Skeletal muscle tissue (tissue), 4 donors: ENCODE results near the gene CEP131. TPM values are rescaled to one million over a fixed set of nuclear protein-coding genes. Genes with fewer than 3 reads are reported as not detected.

ENCODE experiments used
- H3K27ac ChIP-seq: one replicate; pipeline ENCODE4 v1.7.0; 2013; ENCODE audit warnings: mild to moderate bottlenecking, low read depth, low read length, inconsistent platforms
- H3K27me3 ChIP-seq, 3 donors: one replicate each; pipeline ENCODE4 v1.7.0; 2013; ENCODE audit warnings: low read length in 3 of 3; ENCODE audit not compliant: control insufficient read depth in 3 of 3, insufficient read depth in 3 of 3
- H3K36me3 ChIP-seq, 3 donors: one replicate each; pipeline ENCODE4 v1.7.0; 2013; ENCODE audit warnings: low read length in 3 of 3; ENCODE audit not compliant: control insufficient read depth in 3 of 3, insufficient read depth in 3 of 3
- H3K4me1 ChIP-seq, 3 donors: one replicate each; pipeline ENCODE4 v1.7.0; 2013; ENCODE audit warnings: low read length in 3 of 3, mild to moderate bottlenecking in 3 of 3; ENCODE audit not compliant: control insufficient read depth in 3 of 3, insufficient read depth in 3 of 3
- H3K4me3 ChIP-seq, 3 donors: one replicate each; pipeline ENCODE4 v1.7.0; 2013; ENCODE audit warnings: low read length in 3 of 3
- H3K9ac ChIP-seq, 3 donors: one replicate each; pipeline ENCODE4 v1.7.0; 2013; ENCODE audit warnings: low read length in 3 of 3, mild to moderate bottlenecking in 3 of 3, moderate library complexity in 2 of 3, low read depth in 1 of 3
- H3K9me3 ChIP-seq, 3 donors: one replicate each; pipeline ENCODE4 v1.7.0; 2013; ENCODE audit warnings: low read length in 3 of 3; ENCODE audit not compliant: control insufficient read depth in 3 of 3
- total RNA-seq: library from RNA; depleted of rRNA; stranded (reverse); fragments of >200 nt; gene quantifications from one replicate; pipeline ENCODE4 v1.2.3, GENCODE V29; 2014
- donor health status: Osteomylitis.

CEP131 gene
- total RNA-seq, 1 donor from 2014 or later, result 10.4 TPM

DNA sequence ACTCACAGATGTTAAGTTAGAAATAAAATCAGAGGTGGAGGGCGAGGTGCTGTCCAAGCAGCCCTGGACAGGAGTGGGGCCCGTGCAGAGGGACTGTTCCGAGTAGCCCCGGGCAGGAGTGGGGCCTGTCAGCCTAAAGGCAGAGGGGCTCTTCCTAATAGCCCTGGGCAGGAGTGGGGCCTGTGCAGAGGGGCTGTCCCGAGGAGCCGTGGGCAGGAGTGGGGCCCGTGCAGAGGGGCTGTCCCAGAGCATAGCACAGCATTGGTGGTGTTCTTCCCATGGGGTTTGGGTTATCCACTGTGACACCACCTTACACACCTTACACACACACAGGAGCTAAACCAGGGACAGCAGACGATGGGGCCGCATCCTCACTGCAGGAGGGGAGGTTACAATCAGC lies 10.4 kb downstream of the CEP131 start:
- Histone ChIP-seq H3K4me3 (no peak overlapping the region), H3K4me1 (no peaks in the 10 kb centered on the region), H3K27ac (no peak overlapping the region), H3K36me3 (no peaks in the 10 kb centered on the region), H3K27me3 (no peaks in the 10 kb centered on the region), H3K9me3 (no peaks in the 10 kb centered on the region), H3K9ac (no peak overlapping the region)

GRCh38 chr17:81210868-81211267 lies 11.9 kb downstream of the CEP131 start:
- Histone ChIP-seq H3K27me3 (no peaks in the 10 kb centered on the region), H3K4me1 (no peaks in the 10 kb centered on the region), H3K4me3 (no peak overlapping the region), H3K9ac (no peak overlapping the region), H3K9me3 (no peaks in the 10 kb centered on the region), H3K36me3 (no peaks in the 10 kb centered on the region), H3K27ac (no peak overlapping the region)

GRCh38 chr17:81210466-81210865 lies 12.3 kb downstream of the CEP131 start:
- Histone ChIP-seq H3K9me3 (no peaks in the 10 kb centered on the region), H3K27me3 (no peaks in the 10 kb centered on the region), H3K36me3 (no peaks in the 10 kb centered on the region), H3K27ac (no peak overlapping the region), H3K9ac (no peak overlapping the region), H3K4me1 (no peaks in the 10 kb centered on the region), H3K4me3 (no peak overlapping the region)

DNA sequence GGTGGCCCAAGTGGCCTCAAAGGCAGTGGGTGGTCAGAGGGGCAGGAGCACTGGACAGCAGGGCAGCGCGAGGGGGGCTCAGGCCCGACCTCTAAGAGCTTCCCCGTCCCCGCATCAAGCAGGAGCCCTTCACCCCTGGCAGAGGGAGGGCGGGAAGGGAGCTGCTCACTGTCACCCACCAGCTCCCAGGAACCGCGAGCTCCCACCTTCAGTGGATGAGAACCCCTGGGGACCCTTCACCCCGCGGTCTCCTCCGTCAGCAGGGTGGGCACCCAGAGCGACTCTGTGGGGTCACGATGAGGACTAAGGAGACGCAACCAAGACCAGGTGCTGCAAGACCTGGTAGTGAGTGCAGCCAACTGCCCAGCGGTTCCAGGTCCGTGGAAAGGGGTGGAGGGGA lies 13.6 kb downstream of the CEP131 start:
- Histone ChIP-seq H3K9ac (no peak overlapping the region), H3K4me3 (no peak overlapping the region), H3K36me3 (no peaks in the 10 kb centered on the region), H3K27ac (no peak overlapping the region), H3K27me3 (no peaks in the 10 kb centered on the region), H3K4me1 (no peaks in the 10 kb centered on the region), H3K9me3 (no peaks in the 10 kb centered on the region)

DNA sequence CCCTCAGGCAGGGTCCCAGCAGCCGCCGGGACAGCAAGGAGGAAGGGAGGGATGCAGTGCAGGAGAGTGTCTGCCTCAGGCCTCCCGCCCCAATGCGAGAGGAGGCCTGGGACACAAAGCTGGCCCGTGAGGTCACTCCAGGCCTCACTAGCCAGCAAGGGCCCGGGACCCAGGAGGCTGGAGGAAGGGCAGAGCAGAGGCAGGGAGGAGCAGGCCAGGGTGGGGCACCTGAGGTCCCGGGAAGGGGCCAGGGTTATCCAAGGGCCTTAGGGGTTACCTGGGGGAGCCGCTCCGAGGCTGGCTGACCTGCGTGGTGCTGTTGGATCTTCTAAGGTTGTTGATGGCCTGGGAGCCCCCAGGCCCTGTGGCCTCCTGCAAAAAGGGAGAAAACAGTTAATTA lies 14.1 kb downstream of the CEP131 start:
- peaks cover 0 to under 1% (median 0%) of the 10 kb centered on the region in 3 donors for H3K36me3 ChIP-seq
- H3K27ac ChIP-seq, result no peak overlapping the region
- H3K4me1 ChIP-seq, result no peaks in the 10 kb centered on the region
- no peak overlapping the region for H3K9ac ChIP-seq
- no peaks in the 10 kb centered on the region for H3K9me3 ChIP-seq
- no peak overlapping the region for H3K4me3 ChIP-seq
- no peaks in the 10 kb centered on the region for H3K27me3 ChIP-seq

GRCh38 chr17:81207610-81208581 lies 14.9 kb downstream of the CEP131 start:
- Histone ChIP-seq H3K27me3 (no peaks in the 10 kb centered on the region), H3K36me3 (peaks cover 0 to 2% (median 0%) of the 10 kb centered on the region in 3 donors), H3K4me3 (no peak overlapping the region), H3K9me3 (no peaks in the 10 kb centered on the region), H3K9ac (no peak overlapping the region), H3K4me1 (no peaks in the 10 kb centered on the region), H3K27ac (no peak overlapping the region)

DNA sequence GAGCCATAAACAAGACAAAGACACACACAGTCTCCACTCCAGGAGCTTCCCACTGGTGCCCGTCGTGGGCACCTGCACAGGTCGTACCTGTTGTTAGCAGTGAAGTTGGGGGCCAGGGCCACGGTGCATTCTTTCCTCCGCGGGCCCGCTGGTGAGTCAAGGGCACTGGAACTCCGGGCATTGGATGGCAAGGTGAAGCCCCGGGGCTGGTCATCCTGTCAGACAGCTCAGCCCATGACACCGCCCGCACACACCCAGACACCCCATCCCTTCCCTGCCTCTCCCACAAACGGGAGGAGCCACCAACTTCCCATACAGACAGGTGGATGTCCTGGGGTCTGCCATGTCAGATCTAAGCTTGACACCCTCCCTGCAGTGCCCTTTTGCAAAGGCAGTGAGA lies 16.1 kb downstream of the CEP131 start:
- Histone ChIP-seq H3K4me3 (no peak overlapping the region), H3K27ac (no peak overlapping the region), H3K9me3 (no peaks in the 10 kb centered on the region), H3K9ac (no peak overlapping the region), H3K4me1 (no peaks in the 10 kb centered on the region), H3K36me3 (peaks cover 0 to 2% (median 0%) of the 10 kb centered on the region in 3 donors), H3K27me3 (no peaks in the 10 kb centered on the region)

DNA sequence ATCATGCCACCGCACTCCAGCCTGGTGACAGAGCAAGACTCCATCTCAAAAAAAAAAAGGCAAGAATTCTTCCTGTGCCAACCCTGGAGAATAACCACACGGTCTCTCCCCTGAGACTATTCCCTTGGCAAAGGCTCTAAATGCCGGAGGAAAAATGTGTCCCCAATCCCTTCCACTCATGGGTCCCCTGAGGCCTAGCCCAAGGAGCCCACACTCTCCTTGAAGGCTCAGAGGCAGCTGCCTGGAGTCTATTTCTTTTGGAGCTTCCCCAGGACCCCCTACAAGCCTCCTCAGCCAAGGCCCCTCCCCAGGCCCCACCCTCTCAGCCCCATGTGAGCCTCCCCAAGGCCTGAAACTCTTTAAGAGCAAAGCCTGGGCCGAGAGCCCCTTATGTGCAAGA lies 16.6 kb downstream of the CEP131 start:
- H3K27me3 ChIP-seq, result no peaks in the 10 kb centered on the region
- H3K4me3 ChIP-seq, result no peak overlapping the region
- H3K9ac ChIP-seq, result no peak overlapping the region
- H3K9me3 ChIP-seq, result no peaks in the 10 kb centered on the region
- H3K4me1 ChIP-seq, result no peaks in the 10 kb centered on the region
- H3K27ac ChIP-seq, result no peak overlapping the region
- peaks cover 0 to 2% (median 0%) of the 10 kb centered on the region in 3 donors for H3K36me3 ChIP-seq

DNA sequence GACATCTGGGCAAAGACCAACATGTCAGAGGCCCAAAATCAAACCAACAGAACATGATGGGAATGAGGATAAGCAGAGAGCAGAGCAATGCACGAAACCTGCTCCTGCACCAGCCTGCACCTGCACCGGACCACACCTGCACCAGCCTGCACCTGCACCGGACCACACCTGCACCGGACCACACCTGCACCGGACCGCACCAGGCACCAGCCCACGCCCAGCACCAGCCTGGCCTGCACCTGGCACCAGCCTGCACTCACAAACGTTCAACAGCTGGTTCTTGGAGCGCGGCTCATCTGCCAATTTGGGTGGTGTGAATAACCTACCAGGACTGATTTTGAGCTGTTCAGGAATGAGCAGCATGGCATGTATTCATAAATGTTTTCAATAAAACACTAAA lies 18.2 kb downstream of the CEP131 start:
- Histone ChIP-seq H3K27ac (no peak overlapping the region), H3K9me3 (no peaks in the 10 kb centered on the region), H3K36me3 (peaks cover 0 to 2% (median 0%) of the 10 kb centered on the region in 3 donors), H3K4me3 (no peak overlapping the region), H3K4me1 (peaks cover 0 to 3% (median 0%) of the 10 kb centered on the region in 3 donors), H3K9ac (no peak overlapping the region), H3K27me3 (no peaks in the 10 kb centered on the region)

DNA sequence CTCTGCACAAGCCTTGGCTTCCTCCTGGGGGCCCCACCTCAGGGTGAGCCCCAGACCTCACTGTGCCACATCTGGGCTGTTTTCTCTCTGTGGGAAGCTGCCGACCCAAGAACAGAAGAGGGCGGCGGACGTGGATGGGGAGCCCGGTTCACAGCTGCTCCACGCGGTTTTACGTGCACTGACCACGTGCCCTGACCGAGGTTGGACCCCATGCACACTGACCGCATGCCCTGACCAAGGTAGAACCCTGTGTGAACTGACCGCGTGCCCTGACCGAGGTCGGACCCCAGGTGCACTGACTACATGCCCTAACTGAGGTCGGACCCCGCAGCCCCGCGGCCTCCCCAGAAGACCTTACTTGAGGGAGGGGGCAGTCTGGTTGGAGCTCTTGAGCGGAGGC lies 19.6 kb downstream of the CEP131 start:
- no peaks in the 10 kb centered on the region for H3K9me3 ChIP-seq
- H3K9ac ChIP-seq, result no peak overlapping the region
- no peak overlapping the region for H3K27ac ChIP-seq
- H3K4me1 ChIP-seq, result peaks cover 0 to 3% (median 0%) of the 10 kb centered on the region in 3 donors
- H3K4me3 ChIP-seq, result no peak overlapping the region
- no peaks in the 10 kb centered on the region for H3K27me3 ChIP-seq
- peaks cover 0 to 6% (median 5%) of the 10 kb centered on the region in 3 donors for H3K36me3 ChIP-seq
